Parathyroid adenoma (tissue), 2 donors: ENCODE measurements around the gene DHRS12.

ENCODE experiments used
- H2AFZ ChIP-seq: fragments of 300-600 bp; sonication (generic); one replicate; pipeline ENCODE4 v1.7.0; 2017; ENCODE audit warnings: antibody characterized with exemption, mild to moderate bottlenecking
- H3K27ac ChIP-seq: fragments of 300-600 bp; sonication (generic); one replicate; pipeline ENCODE4 v1.7.0; 2017
- H3K27me3 ChIP-seq: fragments of 300-600 bp; sonication (generic); one replicate; pipeline ENCODE4 v1.7.0; 2017; ENCODE audit warnings: low read length; ENCODE audit not compliant: control insufficient read depth, insufficient read depth
- H3K36me3 ChIP-seq: fragments of 300-600 bp; sonication (generic); one replicate; pipeline ENCODE4 v1.7.0; 2017; ENCODE audit warnings: low read length; ENCODE audit not compliant: control insufficient read depth, insufficient read depth
- H3K4me1 ChIP-seq: fragments of 300-600 bp; sonication (generic); one replicate; pipeline ENCODE4 v1.7.0; 2017; ENCODE audit warnings: control low read depth
- H3K4me2 ChIP-seq: fragments of 300-600 bp; sonication (generic); one replicate; pipeline ENCODE4 v1.7.0; 2017; ENCODE audit warnings: low read length
- H3K4me3 ChIP-seq: fragments of 300-600 bp; sonication (generic); one replicate; pipeline ENCODE4 v1.7.0; 2017; ENCODE audit warnings: low read depth, low read length
- H3K79me2 ChIP-seq: fragments of 300-600 bp; sonication (generic); one replicate; pipeline ENCODE4 v1.7.0; 2017; ENCODE audit warnings: control low read depth
- H3K9ac ChIP-seq: fragments of 300-600 bp; sonication (generic); one replicate; pipeline ENCODE4 v1.7.0; 2017; ENCODE audit warnings: mild to moderate bottlenecking
- H3K9me3 ChIP-seq: fragments of 300-600 bp; sonication (generic); one replicate; pipeline ENCODE4 v1.7.0; 2017; ENCODE audit warnings: low read length; ENCODE audit not compliant: control insufficient read depth
- TF ChIP-seq, protein P1 (sequence below): fragments of 300-600 bp; sonication (generic); IDR thresholded peaks from one replicate; pipeline ENCODE4 v1.7.0; 2017; ENCODE audit warnings: antibody characterized with exemption, mild to moderate bottlenecking
- donor health status: primary hyperparathyroidism.

Gene DHRS12

DNA sequence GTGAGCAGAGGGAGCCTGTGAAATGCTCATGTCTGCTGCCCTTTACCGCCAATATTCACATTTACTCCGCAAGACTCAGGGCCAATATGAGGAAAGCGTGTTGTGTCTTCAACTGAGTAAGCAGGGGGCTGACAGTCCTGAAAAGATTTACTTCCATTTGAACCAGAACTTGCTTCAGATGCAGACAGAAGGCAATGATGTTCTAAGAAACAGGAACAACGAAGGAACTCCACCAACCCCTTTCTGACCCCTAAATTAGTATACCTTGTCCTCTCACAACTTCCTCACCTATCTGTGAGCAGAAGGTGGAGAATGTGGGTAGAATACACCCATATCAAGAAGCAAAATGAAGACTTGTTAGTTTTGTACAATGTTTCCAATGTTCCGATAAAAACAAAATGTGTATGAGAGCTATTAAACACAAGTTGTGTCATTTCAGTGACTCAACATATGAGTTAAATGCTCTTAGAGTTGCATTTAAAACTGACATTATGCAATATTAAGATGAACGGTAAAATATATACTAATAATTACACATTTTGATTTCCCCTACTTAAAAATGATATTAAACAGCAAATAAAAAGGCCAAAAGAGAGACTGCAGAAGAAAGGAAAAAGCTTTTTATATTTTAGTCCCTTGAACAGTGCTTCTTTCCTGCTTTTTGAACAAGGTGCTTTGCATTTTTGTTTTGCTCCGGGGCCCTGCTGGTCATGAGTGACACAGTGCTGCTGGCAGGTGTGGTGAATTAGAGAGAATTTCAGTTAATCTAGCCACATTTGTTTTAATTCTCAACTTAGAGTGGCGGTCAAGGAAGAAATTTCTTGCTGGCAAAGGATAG is 25.0 kb upstream of the DHRS12 start:
- Histone ChIP-seq H3K27ac (no peak overlapping the region), H3K27me3 (no peaks in the 10 kb centered on the region), H3K4me3 (no peak overlapping the region), H3K4me2 (no peak overlapping the region), H3K36me3 (no peaks in the 10 kb centered on the region), H3K9me3 (no peaks in the 10 kb centered on the region), H2AFZ (no peak overlapping the region), H3K9ac (no peak overlapping the region), H3K4me1 (no peaks in the 10 kb centered on the region), H3K79me2 (no peaks in the 10 kb centered on the region)
- TF ChIP-seq, protein P1, sequence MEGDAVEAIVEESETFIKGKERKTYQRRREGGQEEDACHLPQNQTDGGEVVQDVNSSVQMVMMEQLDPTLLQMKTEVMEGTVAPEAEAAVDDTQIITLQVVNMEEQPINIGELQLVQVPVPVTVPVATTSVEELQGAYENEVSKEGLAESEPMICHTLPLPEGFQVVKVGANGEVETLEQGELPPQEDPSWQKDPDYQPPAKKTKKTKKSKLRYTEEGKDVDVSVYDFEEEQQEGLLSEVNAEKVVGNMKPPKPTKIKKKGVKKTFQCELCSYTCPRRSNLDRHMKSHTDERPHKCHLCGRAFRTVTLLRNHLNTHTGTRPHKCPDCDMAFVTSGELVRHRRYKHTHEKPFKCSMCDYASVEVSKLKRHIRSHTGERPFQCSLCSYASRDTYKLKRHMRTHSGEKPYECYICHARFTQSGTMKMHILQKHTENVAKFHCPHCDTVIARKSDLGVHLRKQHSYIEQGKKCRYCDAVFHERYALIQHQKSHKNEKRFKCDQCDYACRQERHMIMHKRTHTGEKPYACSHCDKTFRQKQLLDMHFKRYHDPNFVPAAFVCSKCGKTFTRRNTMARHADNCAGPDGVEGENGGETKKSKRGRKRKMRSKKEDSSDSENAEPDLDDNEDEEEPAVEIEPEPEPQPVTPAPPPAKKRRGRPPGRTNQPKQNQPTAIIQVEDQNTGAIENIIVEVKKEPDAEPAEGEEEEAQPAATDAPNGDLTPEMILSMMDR: no peak

DNA sequence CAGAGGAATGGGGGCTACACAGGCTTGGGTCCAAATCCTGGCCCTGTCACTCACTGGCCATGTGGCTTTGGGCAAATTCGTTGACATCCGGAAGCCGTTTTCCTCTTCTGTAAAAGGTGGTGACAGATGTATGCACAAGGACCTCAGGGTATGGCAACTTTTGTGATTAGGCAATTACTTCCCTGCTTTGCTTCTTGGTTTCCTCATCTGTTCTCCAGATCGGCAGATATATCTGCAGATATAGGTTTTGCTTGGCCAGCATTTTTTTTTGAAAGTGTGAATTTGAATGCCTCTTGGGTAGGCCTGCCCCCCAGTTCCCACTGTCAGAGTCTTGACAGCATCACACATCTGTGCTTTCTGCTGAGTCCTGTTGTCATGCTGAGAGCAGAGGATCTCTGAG is 23.3 kb upstream of the DHRS12 start:
- H2AFZ ChIP-seq: no peak overlapping the region
- H3K4me1 ChIP-seq: no peaks in the 10 kb centered on the region
- no peaks in the 10 kb centered on the region for H3K36me3 ChIP-seq
- H3K27ac ChIP-seq: no peak overlapping the region
- H3K4me2 ChIP-seq: no peak overlapping the region
- H3K9ac ChIP-seq: no peak overlapping the region
- H3K9me3 ChIP-seq: no peaks in the 10 kb centered on the region
- H3K27me3 ChIP-seq: no peaks in the 10 kb centered on the region
- TF ChIP-seq, protein P1: no peak
- no peaks in the 10 kb centered on the region for H3K79me2 ChIP-seq
- no peak overlapping the region for H3K4me3 ChIP-seq

DNA sequence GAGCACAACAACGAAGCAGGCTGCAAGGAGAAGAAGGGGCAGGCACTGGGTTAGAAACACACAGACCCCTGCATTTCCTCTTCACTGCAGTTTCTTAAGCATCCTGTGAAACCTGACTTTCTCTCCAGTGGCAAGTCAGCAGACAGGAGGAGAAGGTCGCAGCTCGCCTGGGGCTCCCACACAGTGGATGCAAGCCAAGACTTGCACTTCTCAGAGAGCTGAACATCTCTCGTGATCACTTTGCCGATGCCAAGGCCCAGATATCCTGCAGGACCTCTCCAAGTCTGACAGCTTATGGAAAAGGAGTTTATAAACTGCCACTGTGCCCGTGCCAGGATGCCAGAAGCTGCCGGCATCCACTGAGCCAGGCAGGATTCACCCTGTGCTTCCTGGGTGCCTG is 22.6 kb upstream of the DHRS12 start:
- Histone ChIP-seq H3K9me3 (no peaks in the 10 kb centered on the region), H3K36me3 (no peaks in the 10 kb centered on the region), H3K27me3 (no peaks in the 10 kb centered on the region), H3K4me1 (no peaks in the 10 kb centered on the region), H3K79me2 (no peaks in the 10 kb centered on the region), H3K4me3 (no peak overlapping the region), H3K27ac (no peak overlapping the region), H2AFZ (no peak overlapping the region), H3K4me2 (no peak overlapping the region), H3K9ac (no peak overlapping the region)
- TF ChIP-seq, protein P1: no peak

DNA sequence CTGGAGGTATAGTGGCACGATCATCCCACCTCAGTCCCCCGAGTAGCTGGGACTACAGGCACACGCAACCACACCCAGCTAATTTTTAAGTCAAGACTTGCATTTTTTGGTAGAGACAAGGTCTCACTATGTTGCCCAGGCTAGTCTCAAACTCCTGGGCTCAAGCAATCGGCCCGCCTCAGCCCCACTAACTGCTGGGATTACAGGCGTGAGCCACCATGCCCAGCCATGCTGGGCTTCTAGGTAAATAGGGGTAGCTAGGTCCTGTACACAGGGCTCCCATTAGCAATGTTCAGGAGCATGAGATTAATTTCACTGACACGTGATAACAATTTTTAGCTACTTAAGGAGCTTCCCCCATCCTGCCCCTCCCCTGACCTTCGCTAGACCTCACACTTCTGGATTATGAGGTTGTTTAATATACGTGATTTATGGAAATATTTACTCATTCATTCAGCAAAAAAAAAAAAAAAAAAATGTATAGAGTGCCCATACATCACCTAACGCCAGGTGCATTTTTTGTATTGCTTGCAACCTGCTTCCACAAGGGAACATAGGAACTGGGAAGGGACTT is 21.8 kb upstream of the DHRS12 start:
- Histone ChIP-seq H3K79me2 (no peaks in the 10 kb centered on the region), H3K4me2 (no peak overlapping the region), H3K9ac (no peak overlapping the region), H2AFZ (no peak overlapping the region), H3K4me3 (no peak overlapping the region), H3K9me3 (no peaks in the 10 kb centered on the region), H3K4me1 (no peaks in the 10 kb centered on the region), H3K27me3 (no peaks in the 10 kb centered on the region), H3K36me3 (no peaks in the 10 kb centered on the region), H3K27ac (no peak overlapping the region)
- TF ChIP-seq, protein P1: no peak
